Tibial nerve (tissue), 4 donors: ENCODE data around the gene ID3.

ENCODE experiments used
- EP300 ChIP-seq, 2 donors: sonication (generic); formaldehyde crosslinking; IDR thresholded peaks; one replicate each; pipeline ENCODE4 v1.6.1; 2017; ENCODE audit warnings: antibody characterized with exemption in 2 of 2, mild to moderate bottlenecking in 1 of 2
- POLR2A ChIP-seq, 2 donors: fragments of 450-650 bp; IDR thresholded peaks; one replicate each; pipeline ENCODE4 v1.6.1; 2017; ENCODE audit warnings: antibody characterized with exemption in 2 of 2, mild to moderate bottlenecking in 2 of 2, moderate library complexity in 2 of 2
- TF ChIP-seq, protein P1 (sequence below), 5 experiments: fragments of 200-600 bp in 3 of 5; fragments of 450-650 bp in 2 of 5; sonication (generic) in 3 of 5; IDR thresholded peaks; one replicate each; pipeline ENCODE4 v1.5.1; 2016 to 2019; ENCODE audit warnings: antibody characterized with exemption in 5 of 5, mild to moderate bottlenecking in 3 of 5, moderate library complexity in 2 of 5

- TF ChIP-seq, protein P1, sequence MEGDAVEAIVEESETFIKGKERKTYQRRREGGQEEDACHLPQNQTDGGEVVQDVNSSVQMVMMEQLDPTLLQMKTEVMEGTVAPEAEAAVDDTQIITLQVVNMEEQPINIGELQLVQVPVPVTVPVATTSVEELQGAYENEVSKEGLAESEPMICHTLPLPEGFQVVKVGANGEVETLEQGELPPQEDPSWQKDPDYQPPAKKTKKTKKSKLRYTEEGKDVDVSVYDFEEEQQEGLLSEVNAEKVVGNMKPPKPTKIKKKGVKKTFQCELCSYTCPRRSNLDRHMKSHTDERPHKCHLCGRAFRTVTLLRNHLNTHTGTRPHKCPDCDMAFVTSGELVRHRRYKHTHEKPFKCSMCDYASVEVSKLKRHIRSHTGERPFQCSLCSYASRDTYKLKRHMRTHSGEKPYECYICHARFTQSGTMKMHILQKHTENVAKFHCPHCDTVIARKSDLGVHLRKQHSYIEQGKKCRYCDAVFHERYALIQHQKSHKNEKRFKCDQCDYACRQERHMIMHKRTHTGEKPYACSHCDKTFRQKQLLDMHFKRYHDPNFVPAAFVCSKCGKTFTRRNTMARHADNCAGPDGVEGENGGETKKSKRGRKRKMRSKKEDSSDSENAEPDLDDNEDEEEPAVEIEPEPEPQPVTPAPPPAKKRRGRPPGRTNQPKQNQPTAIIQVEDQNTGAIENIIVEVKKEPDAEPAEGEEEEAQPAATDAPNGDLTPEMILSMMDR (IDR thresholded peaks at IDR 0.05) = no peak
- TF ChIP-seq POLR2A (IDR thresholded peaks at IDR 0.05) (no peak), EP300 (IDR thresholded peaks at IDR 0.05) (no peak)
Observed at GRCh38 chr1:23530087-23530746, 29.1 kb downstream of the ID3 start.
